GM12878 (cell line): Measurements from ENCODE around the gene SFI1. TPM values are rescaled to one million over a fixed set of nuclear protein-coding genes. Genes with fewer than 3 reads are reported as not detected.

Experiments used
- BHLHE40 ChIP-seq, 2 experiments: fragments of 450-650 bp in 1 of 2; IDR thresholded peaks; 2 replicates each; pipeline ENCODE4 v1.6.1; 2011 to 2017; ENCODE audit warnings: low read depth in 2 of 2, borderline replicate concordance in 1 of 2, improper control_type of control experiment in 1 of 2, low read length in 1 of 2, mild to moderate bottlenecking in 1 of 2
- CREB1 ChIP-seq: IDR thresholded peaks from 2 replicates; pipeline ENCODE4 v1.6.1; 2012; ENCODE audit warnings: low read depth, mild to moderate bottlenecking, inconsistent platforms
- DPF2 ChIP-seq: fragments of 450-650 bp; IDR thresholded peaks from 2 replicates; pipeline ENCODE4 v1.6.1; 2017; ENCODE audit warnings: mild to moderate bottlenecking
- E2F8 ChIP-seq: fragments of 450-650 bp; IDR thresholded peaks from 2 replicates; pipeline ENCODE4 v1.6.1; 2018; ENCODE audit warnings: mild to moderate bottlenecking, low read depth, moderate library complexity; ENCODE audit not compliant: partially characterized antibody
- EGR1 ChIP-seq, 2 experiments: IDR thresholded peaks; 1 replicate in 1 of 2; 2 replicates in 1 of 2; pipeline ENCODE4 v1.6.1; 2011 to 2012; ENCODE audit warnings: low read depth in 2 of 2, low read length in 2 of 2, borderline replicate concordance in 1 of 2, mild to moderate bottlenecking in 1 of 2, moderate library complexity in 1 of 2
- ELK1 ChIP-seq: IDR thresholded peaks from 2 replicates; pipeline ENCODE4 v1.6.1; 2012; ENCODE audit warnings: low read depth, low read length, improper control_type of control experiment
- ETV6 ChIP-seq, 2 experiments: fragments of 450-650 bp in 1 of 2; IDR thresholded peaks in 1 of 2; conservative IDR thresholded peaks in 1 of 2; 2 replicates each; pipeline ENCODE4 v1.6.1; 2014; ENCODE audit warnings: antibody characterized with exemption in 1 of 2, borderline replicate concordance in 1 of 2, low read depth in 1 of 2, mild to moderate bottlenecking in 1 of 2, moderate library complexity in 1 of 2
- IKZF1 ChIP-seq: fragments of 450-650 bp; conservative IDR thresholded peaks from 2 replicates; pipeline ENCODE4 v1.6.1; 2017; ENCODE audit warnings: antibody characterized with exemption, mild to moderate bottlenecking
- IKZF2 ChIP-seq, 2 experiments: fragments of 450-650 bp; IDR thresholded peaks; 2 replicates each; pipeline ENCODE4 v1.6.1; 2017; ENCODE audit warnings: mild to moderate bottlenecking in 2 of 2, moderate library complexity in 2 of 2
- IRF4 ChIP-seq: IDR thresholded peaks from 2 replicates; pipeline ENCODE4 v1.6.1; 2011; ENCODE audit warnings: low read depth, low read length
- NR2C2 ChIP-seq: IDR thresholded peaks from 2 replicates; pipeline ENCODE4 v1.6.1; 2011; ENCODE audit warnings: borderline replicate concordance, low read depth; ENCODE audit not compliant: control insufficient read depth, insufficient read length
- PAX5 ChIP-seq: IDR thresholded peaks from 2 replicates; pipeline ENCODE4 v1.6.1; 2011; ENCODE audit warnings: low read depth, low read length, borderline replicate concordance
- PKNOX1 ChIP-seq: fragments of 450-650 bp; IDR thresholded peaks from 2 replicates; pipeline ENCODE4 v1.6.1; 2016; ENCODE audit warnings: mild to moderate bottlenecking
- POLR2A ChIP-seq: IDR thresholded peaks from 2 replicates; pipeline ENCODE4 v1.6.1; 2011; ENCODE audit warnings: low read depth, mild to moderate bottlenecking, low read length
- RELB ChIP-seq: fragments of 450-650 bp; IDR thresholded peaks from 2 replicates; pipeline ENCODE4 v1.6.1; 2017; ENCODE audit warnings: low read depth, mild to moderate bottlenecking, moderate library complexity
- SMARCA5 ChIP-seq: fragments of 450-650 bp; IDR thresholded peaks from 2 replicates; pipeline ENCODE4 v1.6.1; 2017; ENCODE audit warnings: mild to moderate bottlenecking
- SRF ChIP-seq, 2 experiments: IDR thresholded peaks; 2 replicates each; pipeline ENCODE4 v1.6.1; 2011; ENCODE audit warnings: low read depth in 2 of 2, low read length in 2 of 2, mild to moderate bottlenecking in 1 of 2, moderate library complexity in 1 of 2
- TCF3 ChIP-seq: IDR thresholded peaks from 2 replicates; pipeline ENCODE4 v1.6.1; 2012; ENCODE audit warnings: low read depth, mild to moderate bottlenecking, low read length, borderline replicate concordance; ENCODE audit not compliant: insufficient read depth
- USF1 ChIP-seq: IDR thresholded peaks from 2 replicates; pipeline ENCODE4 v1.6.1; 2011; ENCODE audit warnings: borderline replicate concordance, low read depth, mild to moderate bottlenecking, moderate library complexity, mixed read lengths, low read length; ENCODE audit not compliant: insufficient read depth; ENCODE audit errors: extremely low read length
- polyA plus RNA-seq, 11 experiments: library from polyadenylated mRNA; depleted of rRNA in 4 of 11; unstranded in 6 of 11; stranded (reverse) in 5 of 11; fragments of >200 nt; fragmentation: Nextera tagmentation in 4 of 11; fragmentation: Illumina TruSeq in 1 of 11; extraction: Ambion mirVana in 4 of 11; extraction: Trizol in 1 of 11; gene quantifications; 1 replicate in 1 of 11; 2 replicates in 10 of 11; pipeline versions ENCODE4 v1.2.1 to v1.2.3, GENCODE V29; 2011 to 2016; ENCODE audit warnings: inconsistent platforms in 2 of 11, missing spikeins in 2 of 11, low read depth in 1 of 11
- total RNA-seq, 4 experiments: library from RNA; depleted of rRNA in 3 of 4; stranded (reverse); fragments of >200 nt in 3 of 4; fragmentation: Illumina TruSeq in 1 of 4; extraction: Trizol in 1 of 4; gene quantifications; 2 replicates each; pipeline versions ENCODE4 v1.2.1 to v1.2.3, GENCODE V29; 2013 to 2021

SFI1 gene
- total and polyA plus RNA-seq, 10 of the 15 experiments (the other 5 are each of a cell fraction or from before 2014, with no cell fraction given) = 6.3 to 70.1 (median 30.4) TPM

- peak in 1 of 2 experiments; percentile 50; a peak in 2 of 3 replicates for TF ChIP-seq EGR1 (IDR thresholded peaks at IDR 0.05; ENCODE audit: borderline replicate concordance in 1 of 2, low read depth in 2 of 2, low read length in 2 of 2)
- peak; percentile 74 for TF ChIP-seq TCF3
- TF ChIP-seq IKZF2 (IDR thresholded peaks at IDR 0.05) = peak; percentile 43 to 46; a peak in 2 of 4 replicates
- peak; percentile 81 to 99; a peak in 3 of 4 replicates for TF ChIP-seq ETV6 (conservative IDR thresholded peaks at IDR 0.05 in 1 of 2, IDR thresholded peaks at IDR 0.05 in 1 of 2; ENCODE audit: borderline replicate concordance in 1 of 2, low read depth in 1 of 2)
- no peak for TF ChIP-seq SMARCA5
- peak; percentile 58; the same call in 1 of the 2 replicates for TF ChIP-seq POLR2A
- TF ChIP-seq RELB = 0 out of 2 replicates have a peak, but pooled peaks have one; percentile 26
- TF ChIP-seq IKZF1 = peak; percentile 93
- TF ChIP-seq ELK1 = no peak
- 0 out of 2 replicates have a peak, but pooled peaks have one; percentile 52 for TF ChIP-seq DPF2
- TF ChIP-seq BHLHE40 (IDR thresholded peaks at IDR 0.05; ENCODE audit: borderline replicate concordance in 1 of 2, low read depth in 2 of 2, low read length in 1 of 2) = peak; percentile 23 to 35; a peak in 1 of 4 replicates
- no peak for TF ChIP-seq NR2C2
- peak; percentile 45; the same call in 1 of the 2 replicates for TF ChIP-seq CREB1
- peak; percentile 49; the same call in 1 of the 2 replicates for TF ChIP-seq PAX5
- TF ChIP-seq IRF4 = no peak
- TF ChIP-seq USF1 = peak; percentile 69
- TF ChIP-seq PKNOX1 = peak; percentile 43; the same call in 1 of the 2 replicates
- TF ChIP-seq E2F8 = no peak
- TF ChIP-seq SRF (IDR thresholded peaks at IDR 0.05; ENCODE audit: low read depth in 2 of 2, low read length in 2 of 2) = no peak
Measured at GRCh38 chr22:31630331-31631329, 134.3 kb downstream of the SFI1 start (continued).
